ENCODE measurements around the gene ADGRG7.

- peak in 1 of 6 experiments; percentile 9 for TF ChIP-seq CTCF (IDR thresholded peaks at IDR 0.05)
- TF ChIP-seq EP300 (IDR thresholded peaks at IDR 0.05) = no peak
Measured at GRCh38 chr3:100709842-100710260, 100.5 kb downstream of the ADGRG7 start.
